Heart left ventricle (tissue), 16 donors: ENCODE measurements around the gene CPT1B. TPM values are rescaled to one million over a fixed set of nuclear protein-coding genes. Genes with fewer than 3 reads are reported as not detected.
"Not testable (repeated sequence)": the region's sequence is repeated elsewhere in the genome, so short reads cannot be mapped to it uniquely, and the experiment has no call there.

Experiments
- ATAC-seq, 4 donors: fragments of 200-7000 bp; cut with Tn5 transposase; one replicate each; pipeline ENCODE4 v1.9.1; 2020 to 2022; ENCODE audit warnings: moderate library complexity in 4 of 4, mild to moderate bottlenecking in 3 of 4, moderate number of reproducible peaks in 1 of 4
- DNase-seq, 5 donors: peaks; one replicate each; pipeline ENCODE4 v3.0.0-alpha.2; 2020
- H3K27ac ChIP-seq, 12 donors: fragments of 200-600 bp; sonication (generic) in 4 of 12; one replicate each; pipeline versions ENCODE4 v1.5.0 to v1.8.0; 2016 to 2022; ENCODE audit warnings: mild to moderate bottlenecking in 2 of 12
- H3K27me3 ChIP-seq, 9 donors: fragments of 200-600 bp; sonication (generic) in 2 of 9; one replicate each; pipeline versions ENCODE4 v1.5.1 to v1.8.0; 2016 to 2022; ENCODE audit warnings: mild to moderate bottlenecking in 3 of 9
- H3K36me3 ChIP-seq, 9 donors: fragments of 200-600 bp; sonication (generic) in 2 of 9; one replicate each; pipeline versions ENCODE4 v1.5.0 to v1.8.0; 2018 to 2022; ENCODE audit warnings: mild to moderate bottlenecking in 2 of 9
- H3K4me1 ChIP-seq, 12 donors: fragments of 200-600 bp; sonication (generic) in 4 of 12; one replicate each; pipeline versions ENCODE4 v1.5.0 to v1.8.0; 2016 to 2022; ENCODE audit warnings: mild to moderate bottlenecking in 3 of 12
- H3K4me3 ChIP-seq, 12 donors: fragments of 200-600 bp; sonication (generic) in 4 of 12; one replicate each; pipeline versions ENCODE4 v1.5.0 to v1.8.0; 2017 to 2022; ENCODE audit warnings: mild to moderate bottlenecking in 9 of 12, moderate library complexity in 4 of 12
- H3K9me3 ChIP-seq, 12 donors: fragments of 200-600 bp; sonication (generic) in 4 of 12; one replicate each; pipeline versions ENCODE4 v1.5.0 to v1.8.0; 2016 to 2022; ENCODE audit warnings: mild to moderate bottlenecking in 1 of 12
- POLR2A ChIP-seq, 2 donors: fragments of 450-650 bp; IDR thresholded peaks; one replicate each; pipeline ENCODE4 v1.6.1; 2017; ENCODE audit warnings: antibody characterized with exemption in 2 of 2, mild to moderate bottlenecking in 2 of 2, moderate library complexity in 2 of 2
- WGBS, 4 donors: extraction: QIAGEN DNeasy Blood & Tissue Kit in 2 of 4; methylation state at CpG; one replicate each; pipeline versions ENCODE4 v1.1.5 to v1.1.7; 2013 to 2018; 5-methylcytosine and 5-hydroxymethylcytosine counted together
- intact Hi-C, 10 donors: fragments of 100-400 bp; cut with DNase I; formaldehyde crosslinking; loops; one replicate each; pipeline versions ENCODE4 v1.11.1 to v1.14.2; 2022
- polyA plus RNA-seq, 2 donors: library from polyadenylated mRNA; stranded (reverse); fragments of 200-250 nt; gene quantifications; one replicate each; pipeline ENCODE4 v1.2.3, GENCODE V29; 2013
- total RNA-seq, 9 donors: library from RNA; depleted of rRNA in 2 of 9; stranded (reverse); fragments of >200 nt in 2 of 9; fragmentation: NEBNext Ultra II Directional in 3 of 9; extraction: Animal tissue kit (Norgen Biotek cat#: 25700) in 3 of 9; gene quantifications; one replicate each; pipeline versions ENCODE4 v1.1.0 to v1.2.4, GENCODE V29; 2016 to 2023
- TF ChIP-seq, protein P1 (sequence below), 12 donors: fragments of 200-600 bp; sonication (generic) in 4 of 12; IDR thresholded peaks; one replicate each; pipeline versions ENCODE4 v1.5.0 to v1.8.0; 2018 to 2022; ENCODE audit warnings: antibody characterized with exemption in 12 of 12, mild to moderate bottlenecking in 5 of 12
- donor health status: ischemic (EF 13 %, LVEDD 7.1; RV severe dilation, severe dysfunction).
- donor health status: healthy with polysubstance abuse.
- donor health status: DM: no; HTN: yes; CAD: no.
- donor health status: DM: no; HTN: no; CAD: no.
- donor health status: ischemic (EF 25% LVEDD 6.9; RV normal size, moderate dysfunction).
- donor health status: ischemic (EF 25% LVEDD 5.7; RV mildly dilated, moderate dysfunction).
- donor health status: healthy.
- donor health status: DM: yes; HTN: yes; CAD: no.
- donor health status: ischemic (EF 35%, LVEDD 5.7; RV mildly dilated, moderate dysfunction).
- donor health status: nonischemic (EF 11% LVEDD 7.7; RV severe dilation, severe dysfunction).
- donor health status: DM: yes; HTN: yes; CAD: no.
- donor health status: PGD.
- donor health status: ischemic (EF 29% LVEDD 5.4; RV normal size, mild dysfunction).
- donor health status: nonischemic (EF 23%, LVEDD 6.1; RV moderate dilation, normal function).

CPT1B gene
- total and polyA plus RNA-seq, 11 donors = 51.4 to 467 (median 303) TPM

DNA sequence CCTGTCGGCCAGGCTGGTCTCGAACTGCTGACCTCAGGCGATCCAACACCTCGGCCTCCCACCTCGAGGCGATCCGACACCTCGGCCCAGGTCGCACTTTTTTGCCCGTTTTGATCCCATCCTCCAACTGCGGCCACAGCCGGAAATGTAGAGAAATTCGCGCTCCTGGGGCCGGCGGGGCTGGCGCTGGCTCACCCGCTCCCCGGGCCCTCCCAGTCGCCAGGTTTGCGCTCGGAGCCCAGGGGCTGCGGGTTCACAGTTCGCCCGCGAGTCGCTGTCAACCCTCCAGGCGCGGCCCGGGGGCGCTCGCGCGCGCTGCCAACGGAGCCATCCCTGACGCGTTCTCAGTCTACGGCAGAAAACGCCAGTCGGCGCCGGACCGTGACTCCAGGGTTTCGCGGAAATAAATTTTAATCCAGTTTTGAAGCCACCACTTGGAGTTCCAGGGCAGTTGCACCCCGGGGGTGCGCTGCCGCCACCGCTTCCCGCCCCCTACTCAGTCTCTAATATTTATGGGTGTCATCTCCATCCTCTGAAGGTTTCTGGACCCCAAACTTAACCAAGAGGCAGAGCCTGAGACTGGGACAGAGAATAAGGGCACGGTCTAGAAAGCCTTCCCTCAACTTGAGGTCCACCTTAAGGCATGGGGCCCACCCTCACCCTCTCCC is 34.0 kb downstream of the CPT1B start:
- H3K27ac ChIP-seq = peak overlapping the region in 4 of 12 donors; percentile 1 to 98 (median 36)
- H3K9me3 ChIP-seq = no peaks in the 10 kb centered on the region

DNA sequence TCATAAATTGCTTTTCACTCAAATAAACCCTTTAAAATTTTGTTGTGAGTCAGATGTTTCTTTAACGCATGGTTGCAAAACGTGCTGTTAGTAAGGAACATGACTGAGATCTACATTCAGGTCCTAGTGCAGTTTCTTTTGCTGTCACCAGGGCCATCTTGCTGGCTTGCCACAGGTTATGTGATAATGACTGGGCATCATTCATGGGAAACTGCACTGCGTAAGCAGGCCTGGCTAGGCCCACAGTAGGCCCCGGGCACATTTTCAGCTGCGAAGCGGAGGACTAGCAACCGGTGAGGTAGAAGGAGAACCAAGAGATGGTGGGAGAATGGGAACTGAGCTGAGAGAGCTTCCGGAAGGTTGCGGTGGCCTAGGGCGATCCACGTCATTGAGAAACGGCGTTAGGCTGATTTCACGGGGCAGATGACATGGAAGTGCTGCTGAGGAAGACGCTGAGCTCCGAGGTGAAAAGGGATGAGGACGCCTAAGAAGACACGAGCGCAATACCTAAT is 35.8 kb downstream of the CPT1B start:
- Histone ChIP-seq H3K36me3 (no peaks in the 10 kb centered on the region), H3K27me3 (peaks cover 8 to 45% (median 12%) of the 10 kb centered on the region in 9 donors), H3K9me3 (no peaks in the 10 kb centered on the region), H3K4me1 (peaks cover 0 to 92% (median 21%) of the 10 kb centered on the region in 12 donors), H3K4me3 (peak overlapping the region in 2 of 12 donors; percentile 3 to 38), H3K27ac (peak overlapping the region in 3 of 12 donors; percentile 44 to 98 (median 61))
- WGBS, 4 donors = 90 to 94% (median 93%) methylated on average over 19 of the region's 19 CpGs
- ATAC-seq (peak in 2 of 4 donors; percentile 5 to 21), DNase-seq (peak in 2 of 5 donors; percentile 20 to 51)
- TF ChIP-seq, protein P1, sequence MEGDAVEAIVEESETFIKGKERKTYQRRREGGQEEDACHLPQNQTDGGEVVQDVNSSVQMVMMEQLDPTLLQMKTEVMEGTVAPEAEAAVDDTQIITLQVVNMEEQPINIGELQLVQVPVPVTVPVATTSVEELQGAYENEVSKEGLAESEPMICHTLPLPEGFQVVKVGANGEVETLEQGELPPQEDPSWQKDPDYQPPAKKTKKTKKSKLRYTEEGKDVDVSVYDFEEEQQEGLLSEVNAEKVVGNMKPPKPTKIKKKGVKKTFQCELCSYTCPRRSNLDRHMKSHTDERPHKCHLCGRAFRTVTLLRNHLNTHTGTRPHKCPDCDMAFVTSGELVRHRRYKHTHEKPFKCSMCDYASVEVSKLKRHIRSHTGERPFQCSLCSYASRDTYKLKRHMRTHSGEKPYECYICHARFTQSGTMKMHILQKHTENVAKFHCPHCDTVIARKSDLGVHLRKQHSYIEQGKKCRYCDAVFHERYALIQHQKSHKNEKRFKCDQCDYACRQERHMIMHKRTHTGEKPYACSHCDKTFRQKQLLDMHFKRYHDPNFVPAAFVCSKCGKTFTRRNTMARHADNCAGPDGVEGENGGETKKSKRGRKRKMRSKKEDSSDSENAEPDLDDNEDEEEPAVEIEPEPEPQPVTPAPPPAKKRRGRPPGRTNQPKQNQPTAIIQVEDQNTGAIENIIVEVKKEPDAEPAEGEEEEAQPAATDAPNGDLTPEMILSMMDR (IDR thresholded peaks at IDR 0.05) = peak in 1 of 12 donors; percentile 14
- no peak for TF ChIP-seq POLR2A (IDR thresholded peaks at IDR 0.05)
- intact Hi-C loops = loop anchor here in 2 of 10 donors (5.0 to 10.0 kb wide), 2 partner anchors 72 to 80 kb away; no protein-coding TSS in a partner anchor

More for the DNA sequence above, 34.0 kb downstream of the CPT1B start:
- intact Hi-C loops = loop anchor here in 2 of 10 donors (5.0 to 10.0 kb wide), 2 partner anchors 71 to 78 kb away; no protein-coding TSS in a partner anchor
- H3K4me3 ChIP-seq = peak overlapping the region in 10 of 12 donors; percentile 26 to 54 (median 40)
- no peak for TF ChIP-seq POLR2A (IDR thresholded peaks at IDR 0.05)
- TF ChIP-seq, protein P1 (IDR thresholded peaks at IDR 0.05) = peak; percentile 30 to 76 (median 60)
- 4 to 9% (median 5%) methylated on average over 27 to 52 of the region's 52 CpGs for WGBS, 4 donors
- H3K36me3 ChIP-seq = no peaks in the 10 kb centered on the region
- DNase-seq (peak; percentile 79 to 93 (median 84)), ATAC-seq (peak in 3 of 4 donors; percentile 58 to 64 (median 62))
- peaks cover 0 to 88% (median 24%) of the 10 kb centered on the region in 12 donors for H3K4me1 ChIP-seq
- peaks cover 20 to 55% (median 25%) of the 10 kb centered on the region in 9 donors for H3K27me3 ChIP-seq

DNA sequence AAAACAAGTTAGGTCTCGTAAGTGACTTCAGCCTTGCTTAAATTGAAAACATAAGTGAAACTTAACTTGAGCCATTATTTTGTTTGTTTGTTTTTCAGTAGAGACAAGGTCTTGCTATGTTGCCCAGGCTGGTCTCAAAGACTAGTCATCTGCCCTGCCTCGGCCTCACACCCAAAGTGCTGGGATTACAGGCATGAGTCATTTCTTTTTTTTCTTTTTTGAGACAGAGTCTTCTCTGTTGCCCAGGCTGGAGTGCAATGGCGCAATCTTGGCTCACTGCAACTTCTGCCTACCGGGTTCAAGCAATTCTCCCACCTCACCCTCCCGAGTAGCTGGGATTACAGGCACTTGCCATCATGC is 36.6 kb downstream of the CPT1B start:
- not testable (repeated sequence) for H3K9me3 ChIP-seq, H3K36me3 ChIP-seq
- DNase-seq = peak in 2 of 5 donors; percentile 33 to 52
- intact Hi-C loops = loop anchor here in 2 of 10 donors (5.0 to 10.0 kb wide), 2 partner anchors 73 to 81 kb away; no protein-coding TSS in a partner anchor
- Histone ChIP-seq H3K4me1 (peaks cover 0 to 95% (median 20%) of the 10 kb centered on the region in 12 donors), H3K4me3 (peak overlapping the region in 2 of 12 donors; percentile 3 to 38), H3K27ac (peak overlapping the region in 7 of 12 donors; percentile 3 to 98 (median 61)), H3K27me3 (peaks cover 0 to 37% (median 4%) of the 10 kb centered on the region in 9 donors)
- ATAC-seq = peak in 2 of 4 donors; percentile 28 to 52
- 77 to 88% (median 86%) methylated on average over 5 of the region's 5 CpGs for WGBS, 4 donors

DNA sequence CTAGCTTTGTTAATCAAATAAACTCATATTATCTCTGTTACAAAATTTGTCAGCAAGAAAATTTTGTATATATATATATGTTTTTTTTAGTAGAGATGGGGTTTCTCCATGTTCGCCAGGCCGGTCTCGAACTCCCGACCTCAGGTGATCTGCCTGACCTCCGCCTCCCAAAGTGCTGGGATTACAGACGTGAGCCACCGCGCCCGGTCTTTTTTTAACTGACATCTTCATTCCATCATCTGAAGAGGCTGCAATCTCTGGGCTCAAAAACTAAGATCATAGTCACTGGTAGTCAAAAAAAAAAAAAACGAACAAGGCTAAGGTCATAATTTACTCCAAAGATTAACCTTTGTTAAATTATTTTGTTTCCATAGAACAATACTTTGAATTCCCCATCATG is 37.8 kb downstream of the CPT1B start:
- DNase-seq (no peak), ATAC-seq (no peak)
- H3K36me3 ChIP-seq = no peaks in the 10 kb centered on the region
- TF ChIP-seq, protein P1 (IDR thresholded peaks at IDR 0.05) = no peak
- peak overlapping the region in 11 of 12 donors; percentile 77 to 98 (median 87) for H3K27ac ChIP-seq
- peaks cover 0 to 95% (median 19%) of the 10 kb centered on the region in 12 donors for H3K4me1 ChIP-seq
- H3K4me3 ChIP-seq = peak overlapping the region in 1 of 12 donors; percentile 38
- 79 to 89% (median 87%) methylated on average over 10 of the region's 10 CpGs for WGBS, 4 donors
- no peaks in the 10 kb centered on the region for H3K9me3 ChIP-seq
- intact Hi-C loops = loop anchor here in 2 of 10 donors (5.0 to 10.0 kb wide), 2 partner anchors 74 to 82 kb away; no protein-coding TSS in a partner anchor
- H3K27me3 ChIP-seq = peaks cover 0 to 27% (median 0%) of the 10 kb centered on the region in 9 donors
